Stimulated activated CD8-positive, alpha-beta memory T cell treated with anti-CD3 and anti-CD28 coated beads, Interleukin-12 subunit alpha, Interleukin-12 subunit beta, amount 100 ng/mL, for 4 hours (primary cell): Measurements from ENCODE around the gene THSD7B.
"Not testable (repeated sequence)": the region's sequence is repeated elsewhere in the genome, so short reads cannot be mapped to it uniquely, and the experiment has no call there.

Source experiments
- DNase-seq: peaks from one replicate; pipeline ENCODE4 v3.0.0-alpha.2; 2020; ENCODE audit warnings: low read depth

THSD7B gene

DNA sequence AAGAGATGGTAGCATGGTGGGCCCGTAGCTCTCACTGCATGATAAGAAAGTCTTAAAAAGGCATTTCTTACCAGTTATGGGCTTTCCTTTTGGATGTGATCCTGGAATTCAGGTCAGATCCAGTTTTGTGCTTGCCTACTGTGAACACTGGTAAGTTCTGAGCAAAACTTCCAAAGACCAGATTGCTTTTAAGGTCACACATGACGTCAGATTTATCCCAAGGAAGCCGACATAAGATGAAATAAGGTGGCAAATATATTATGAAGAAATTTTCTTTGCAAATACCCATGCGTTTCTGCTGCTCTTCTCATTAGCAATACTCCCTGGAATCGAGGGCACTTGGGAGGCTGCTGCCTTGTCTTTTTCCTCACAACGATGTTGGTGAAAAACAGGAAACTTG lies 782.5 kb downstream of the THSD7B start:
- DNase-seq, result no peak

DNA sequence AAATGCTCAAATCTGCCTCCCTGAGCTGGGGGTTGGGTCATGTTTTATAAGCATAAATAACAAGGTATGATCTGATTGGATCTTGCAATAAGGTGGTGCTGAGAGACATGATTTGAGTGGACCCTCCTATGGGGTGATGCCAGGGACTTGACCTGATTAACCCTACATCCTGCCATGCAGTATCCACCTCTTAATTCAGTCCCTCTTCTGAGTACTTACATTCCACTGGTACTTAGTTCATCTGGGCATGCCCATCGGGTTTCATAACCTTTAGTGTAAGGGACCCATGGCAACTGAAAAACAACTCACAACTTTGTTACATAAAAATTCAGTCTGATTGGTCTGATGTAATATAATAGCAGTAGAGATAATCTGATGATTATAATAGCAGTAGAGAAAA lies 801.0 kb downstream of the THSD7B start:
- no peak for DNase-seq

DNA sequence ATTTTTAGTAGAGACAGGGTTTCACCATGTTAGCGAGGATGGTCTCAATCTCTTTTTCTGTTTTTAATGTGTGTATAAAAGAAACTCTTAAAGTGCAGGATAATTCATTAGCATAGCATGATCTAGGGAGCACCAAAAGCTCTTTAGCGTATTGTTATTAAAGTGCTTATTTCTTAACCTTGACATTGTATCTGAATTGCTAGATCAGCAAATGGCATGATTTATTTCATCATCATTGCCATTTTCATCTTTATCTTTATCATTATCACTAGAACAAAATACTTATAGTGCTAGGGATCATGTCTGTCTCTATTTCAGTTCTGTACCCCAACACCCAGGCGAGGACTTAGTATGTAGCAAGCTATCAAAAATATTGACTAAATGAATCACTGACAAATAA lies 805.1 kb downstream of the THSD7B start:
- DNase-seq, result no peak

DNA sequence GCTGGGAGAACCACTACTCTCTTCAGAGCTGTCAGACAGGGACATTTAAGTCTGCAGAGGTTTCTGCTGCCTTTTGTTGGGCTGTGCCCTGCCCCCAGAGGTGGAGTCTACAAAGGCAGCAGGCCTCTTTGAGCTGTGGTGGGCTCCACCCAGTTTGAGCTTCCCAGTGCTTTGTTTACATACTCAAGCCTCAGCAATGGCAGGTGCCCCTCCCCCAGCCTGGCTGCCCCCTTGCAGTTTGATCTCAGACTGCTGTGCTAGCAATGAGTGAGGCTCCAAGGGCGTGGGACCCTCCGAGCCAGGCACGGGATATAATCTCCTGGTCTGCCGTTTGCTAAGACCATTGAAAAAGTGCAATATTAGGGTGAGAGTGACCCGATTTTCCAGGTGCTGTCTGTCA lies 822.5 kb downstream of the THSD7B start:
- DNase-seq, result not testable (repeated sequence)

DNA sequence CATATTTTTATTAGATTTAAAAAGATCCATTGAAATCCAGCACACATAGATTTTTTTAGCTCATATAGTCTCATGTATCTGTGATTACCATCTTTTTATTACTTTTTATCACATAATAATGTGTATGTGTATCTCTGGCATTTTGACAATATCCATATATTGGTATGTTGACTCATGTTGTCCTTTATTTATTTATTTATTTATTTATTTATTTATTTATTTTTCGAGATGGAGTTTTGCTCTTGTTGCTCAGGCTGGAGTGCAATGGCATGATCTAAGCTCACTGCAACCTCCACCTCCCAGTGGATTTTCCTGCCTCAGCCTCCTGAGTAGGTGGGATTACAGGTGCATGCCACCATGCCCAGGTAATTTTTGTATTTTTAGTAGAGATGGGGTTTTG lies 823.2 kb downstream of the THSD7B start:
- DNase-seq, result not testable (repeated sequence)

DNA sequence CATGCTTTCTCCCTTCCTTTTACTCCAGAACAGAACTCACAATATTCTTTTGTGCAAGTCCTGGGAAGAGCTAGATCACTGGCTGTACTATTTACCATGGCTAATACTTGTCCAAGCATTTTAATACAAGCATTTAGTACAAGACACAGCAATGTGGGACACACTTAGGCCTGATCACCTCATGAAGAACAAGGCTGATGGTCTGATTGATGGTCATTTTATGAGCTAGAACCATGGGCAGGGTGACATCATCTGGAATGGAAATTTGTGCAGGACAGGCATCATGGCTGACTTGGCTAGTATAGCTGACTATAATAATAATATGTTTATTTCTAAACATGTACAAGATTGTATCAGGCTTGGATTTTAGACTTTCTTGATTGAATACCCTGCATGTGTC lies 824.8 kb downstream of the THSD7B start:
- DNase-seq, result no peak

DNA sequence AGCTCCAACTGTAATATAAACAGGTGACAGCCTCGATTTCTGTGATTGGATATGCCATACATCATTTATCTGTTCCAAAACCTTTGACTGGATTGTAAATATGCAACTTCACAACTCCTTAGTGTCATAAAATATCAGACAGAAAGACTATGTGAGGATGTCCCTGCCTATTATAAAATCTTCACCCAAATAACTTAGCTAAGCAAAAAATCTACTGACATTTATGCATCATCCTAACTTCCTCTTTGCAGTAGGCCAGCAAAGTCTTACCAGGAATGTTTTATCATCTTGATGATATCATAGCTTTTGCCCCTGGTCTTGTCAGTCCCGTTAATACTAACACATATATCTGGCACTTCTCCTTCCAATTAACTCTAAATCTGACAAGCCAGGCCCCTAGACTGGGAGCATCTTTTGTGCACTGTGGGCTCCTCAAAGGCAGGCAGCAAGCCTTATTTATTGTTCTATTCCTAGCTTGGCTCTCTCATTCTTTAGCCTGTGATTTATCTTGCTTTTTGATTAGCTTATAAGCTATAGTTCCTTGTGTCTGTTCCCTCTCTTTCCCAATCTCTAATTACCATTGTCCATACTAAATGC lies 842.5 kb downstream of the THSD7B start:
- DNase-seq, result no peak

DNA sequence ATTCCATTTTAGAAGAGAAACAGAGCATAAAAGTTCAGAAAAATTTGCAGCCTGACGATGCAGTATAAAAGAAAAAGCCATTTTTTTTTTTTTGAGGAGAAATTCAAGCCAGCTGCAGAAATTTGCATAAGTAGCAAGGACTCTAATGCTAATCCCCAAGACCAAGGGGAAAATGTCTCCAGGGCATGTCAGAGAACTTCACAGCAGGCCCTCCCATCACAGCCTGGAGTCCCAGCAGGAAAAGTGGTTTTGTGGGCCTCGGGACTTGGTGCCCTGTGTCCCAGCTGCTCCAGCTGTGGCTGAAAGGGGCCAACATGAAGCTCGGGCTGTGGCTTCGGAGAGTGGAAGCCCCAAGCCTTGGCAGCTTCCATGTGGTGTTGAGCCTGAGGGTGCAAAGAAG lies 873.6 kb downstream of the THSD7B start:
- no peak for DNase-seq

DNA sequence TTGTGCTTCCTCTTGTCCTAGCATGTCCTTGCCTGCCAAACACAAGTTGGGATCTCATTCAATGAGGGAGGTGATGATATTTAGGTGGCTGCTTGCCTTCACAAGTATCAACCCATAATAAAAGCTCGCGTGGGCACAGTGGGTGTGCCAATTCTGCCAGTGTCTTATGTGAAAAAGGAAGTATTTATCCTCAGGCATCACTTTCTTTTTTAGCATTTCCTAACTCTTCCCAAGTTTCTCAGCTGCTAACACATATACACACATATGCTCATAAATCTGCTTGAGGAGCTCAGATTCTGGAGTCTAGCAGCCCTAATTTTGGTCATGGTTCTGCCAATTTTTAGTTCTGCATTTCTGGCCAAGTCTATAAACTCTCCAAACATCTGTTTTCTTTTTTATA lies 879.4 kb downstream of the THSD7B start:
- DNase-seq, result no peak

DNA sequence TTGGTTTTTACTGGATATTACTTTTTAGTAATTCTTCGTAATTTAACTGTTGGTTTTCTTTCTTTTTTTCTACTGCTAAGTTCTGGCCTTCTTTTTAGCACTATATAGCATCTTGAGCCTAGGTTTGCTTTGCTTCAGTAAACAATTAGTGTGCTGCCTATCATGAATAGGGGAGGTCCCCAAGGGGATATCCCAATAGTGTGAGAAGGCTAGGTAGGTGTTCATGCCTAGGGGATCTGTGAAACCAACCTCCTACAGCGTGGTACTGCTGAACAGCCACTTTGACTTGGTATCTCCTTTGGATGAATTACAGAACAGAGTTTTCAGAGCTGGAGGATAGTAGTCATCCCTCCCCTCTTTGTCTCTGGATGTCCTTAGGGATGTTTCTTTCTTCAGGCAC lies 888.7 kb downstream of the THSD7B start:
- DNase-seq, result no peak

DNA sequence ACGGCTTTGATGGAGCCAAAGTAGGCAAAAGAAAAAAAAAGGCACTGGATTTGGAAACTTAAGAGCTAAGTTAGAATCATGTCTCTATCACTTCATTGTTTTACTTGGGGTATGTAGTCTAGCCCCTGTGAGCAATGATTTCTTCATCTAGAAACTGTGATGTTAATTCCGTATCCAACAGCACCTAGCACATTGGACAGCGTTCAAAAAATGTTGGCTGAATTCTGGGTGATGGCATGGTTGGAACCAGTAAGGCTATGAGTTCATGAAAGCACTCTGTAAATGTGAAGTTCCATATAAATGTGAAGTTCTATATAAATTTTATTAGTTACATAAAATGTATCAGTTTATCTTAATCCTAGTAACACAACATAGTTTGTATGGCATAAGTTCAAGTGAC lies 890.5 kb downstream of the THSD7B start:
- no peak for DNase-seq

DNA sequence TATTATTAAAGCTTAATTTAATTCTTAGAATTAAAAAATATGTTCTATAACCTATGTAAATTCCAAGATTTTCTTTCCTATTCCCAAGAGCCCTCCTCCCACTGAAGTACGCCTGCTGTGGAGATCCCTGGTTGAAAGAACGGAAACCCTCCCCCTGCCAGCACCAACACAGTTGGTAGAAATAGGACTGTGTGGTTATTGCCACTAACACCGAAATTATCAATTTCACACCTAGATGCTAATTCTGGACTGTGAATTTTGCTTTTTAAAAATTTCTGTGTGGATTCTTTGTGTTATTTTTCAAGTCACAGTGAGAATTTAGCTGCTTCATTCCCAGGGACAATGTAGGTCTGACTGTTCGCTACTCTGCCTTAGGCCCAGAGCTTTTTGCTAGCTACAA lies 893.1 kb downstream of the THSD7B start:
- DNase-seq, result no peak

DNA sequence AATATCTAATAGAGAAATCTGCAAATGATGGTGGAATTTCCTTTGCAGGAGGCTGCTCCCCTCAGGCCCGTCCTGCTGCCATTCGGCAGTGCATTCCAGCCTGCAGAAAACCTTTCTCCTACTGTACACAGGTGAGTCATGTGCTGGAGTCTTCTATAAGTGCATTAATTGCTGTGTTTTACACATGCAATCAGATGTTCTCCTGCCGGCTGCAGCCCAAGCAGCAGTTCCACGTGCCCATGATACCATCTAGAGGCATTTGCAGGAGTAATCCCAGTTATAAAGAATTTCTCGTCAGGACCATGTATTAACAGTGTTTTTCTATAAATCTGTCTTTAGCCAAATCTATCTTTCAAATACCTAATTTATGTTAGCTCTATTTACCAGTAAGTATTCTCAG lies 894.3 kb downstream of the THSD7B start:
- no peak for DNase-seq

DNA sequence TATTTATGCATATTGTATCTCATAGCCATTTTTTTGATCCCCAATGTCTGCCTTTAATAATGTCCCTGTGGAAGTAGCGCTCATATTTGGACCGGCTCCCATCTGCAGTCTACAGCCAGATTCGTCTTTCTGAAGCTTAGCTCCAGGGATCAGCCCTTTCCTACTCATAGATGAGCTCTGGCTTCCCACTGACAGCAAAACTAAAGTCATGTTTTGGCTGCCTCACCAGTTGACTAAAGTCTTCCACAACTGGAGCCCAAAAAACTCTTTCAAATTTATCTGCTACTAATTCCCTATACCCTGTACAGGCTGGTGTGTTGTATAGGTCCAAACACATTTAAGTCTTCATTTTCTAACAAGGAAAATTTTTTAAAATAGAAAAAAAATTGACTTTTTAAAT lies 904.8 kb downstream of the THSD7B start:
- DNase-seq, result no peak

DNA sequence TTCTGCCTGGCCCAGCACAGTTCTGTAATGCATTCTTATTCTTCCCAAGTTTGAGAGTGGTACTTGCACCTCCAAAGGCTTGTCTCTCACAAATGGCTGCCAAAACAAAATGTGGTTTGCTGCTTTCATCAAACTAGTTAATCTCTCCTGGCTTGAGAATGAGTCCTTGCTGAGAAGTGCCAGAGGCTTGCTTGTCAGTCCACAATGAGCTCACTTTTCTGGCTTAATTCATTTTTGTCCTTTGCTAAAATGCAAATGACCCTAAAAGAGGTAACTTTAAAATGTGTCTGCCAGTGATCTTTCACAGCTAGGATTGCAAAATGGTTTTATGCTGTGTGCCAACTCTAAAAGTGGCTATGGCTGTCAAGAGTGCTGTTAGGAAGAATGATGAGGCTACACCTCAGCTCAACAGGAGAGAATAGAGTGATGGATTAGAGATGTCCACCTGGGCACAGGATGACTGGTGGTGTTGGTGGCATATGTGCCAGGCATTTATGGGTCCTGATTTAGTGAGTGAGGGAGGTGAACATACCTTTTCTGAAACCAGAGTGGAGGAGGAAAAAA lies 907.7 kb downstream of the THSD7B start:
- DNase-seq, result no peak

DNA sequence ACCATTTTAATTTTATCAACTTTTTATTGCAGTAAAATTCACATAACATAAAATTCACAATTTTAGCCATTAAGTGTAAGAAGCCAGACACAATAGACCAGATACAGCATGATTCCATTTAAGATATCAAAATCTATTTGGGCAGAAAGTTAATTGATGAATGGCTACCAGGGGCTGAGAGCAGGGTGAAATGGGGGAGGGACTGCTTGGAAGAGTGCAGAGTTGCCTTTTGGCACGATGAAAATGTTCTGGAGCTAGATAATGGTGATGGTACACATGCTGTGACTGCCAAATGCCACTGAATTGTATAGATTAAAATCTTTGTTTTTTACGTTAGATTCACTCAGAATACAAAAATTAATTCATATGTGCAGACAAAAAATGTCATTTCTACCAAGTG lies 909.6 kb downstream of the THSD7B start:
- no peak for DNase-seq

DNA sequence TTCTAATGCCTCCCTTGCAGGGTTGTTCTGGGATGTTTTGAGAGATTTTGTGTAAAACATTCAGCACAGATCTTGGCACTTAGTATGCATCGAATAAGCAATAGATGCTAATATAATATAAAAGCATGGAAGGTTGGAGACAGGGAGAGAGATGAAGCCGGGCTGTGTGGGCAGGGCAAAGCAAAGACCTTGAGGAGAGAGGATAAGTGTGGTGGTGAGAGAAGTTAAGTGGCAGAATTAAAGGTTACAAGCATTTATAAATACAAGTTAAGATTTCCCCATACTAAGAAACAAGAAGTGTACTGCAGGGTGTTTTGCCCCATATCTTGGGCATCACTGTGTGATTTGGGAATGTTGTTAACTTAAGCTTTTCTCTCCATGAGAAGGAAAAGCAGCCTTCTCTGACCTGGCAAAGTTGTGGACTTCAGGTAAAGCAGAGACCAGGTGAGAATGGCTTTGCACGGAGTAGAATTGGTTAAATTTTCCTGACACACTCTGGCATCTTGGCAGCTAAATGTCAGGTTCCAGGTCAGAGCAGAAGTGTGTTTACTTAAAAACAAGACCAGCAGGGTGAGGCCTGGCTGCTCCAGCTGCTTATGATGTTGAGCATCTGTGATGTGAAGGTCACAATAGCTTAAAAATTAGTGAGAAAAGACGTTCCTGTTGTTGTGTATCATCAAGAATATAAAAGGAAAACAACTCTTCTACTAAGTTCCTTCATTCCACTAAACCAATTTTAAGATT lies 910.4 kb downstream of the THSD7B start:
- DNase-seq, result no peak

DNA sequence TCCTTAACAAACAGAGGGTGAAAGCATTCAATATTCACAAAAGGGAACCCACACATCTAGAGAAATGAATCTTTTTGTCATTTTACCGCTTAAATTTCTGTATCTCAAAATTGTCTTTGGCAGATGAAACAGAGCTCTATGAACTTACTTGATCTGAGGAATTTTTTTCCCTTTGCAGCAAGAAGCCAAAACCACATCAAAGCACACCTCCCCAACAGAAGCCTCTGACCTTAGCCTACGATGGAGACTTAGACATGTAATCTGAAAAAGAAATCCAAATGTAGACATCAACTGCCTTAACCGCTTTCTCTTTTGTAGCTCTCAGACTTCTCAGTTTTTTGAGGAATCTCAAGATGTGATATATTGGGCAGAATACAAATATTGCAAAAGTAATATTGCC lies 911.0 kb downstream of the THSD7B start:
- no peak for DNase-seq

DNA sequence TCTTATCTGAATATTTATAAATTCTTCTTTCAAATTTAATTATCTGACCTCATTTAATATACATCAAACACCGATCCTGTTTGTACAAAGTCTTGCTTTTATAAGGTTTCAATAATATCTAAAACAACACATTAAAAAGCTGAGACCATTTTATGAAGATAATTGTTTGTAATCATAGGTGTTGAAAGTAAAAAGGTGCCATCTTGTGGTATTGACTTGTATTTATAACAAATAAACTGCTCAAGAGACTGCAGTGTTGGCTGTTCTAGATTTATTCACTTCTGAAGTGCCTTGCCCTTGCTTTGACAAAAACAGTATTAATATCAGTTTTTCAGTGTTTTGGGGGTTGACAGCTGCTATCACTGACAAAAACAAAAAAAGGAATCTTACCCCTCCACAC lies 912.1 kb downstream of the THSD7B start:
- no peak for DNase-seq

DNA sequence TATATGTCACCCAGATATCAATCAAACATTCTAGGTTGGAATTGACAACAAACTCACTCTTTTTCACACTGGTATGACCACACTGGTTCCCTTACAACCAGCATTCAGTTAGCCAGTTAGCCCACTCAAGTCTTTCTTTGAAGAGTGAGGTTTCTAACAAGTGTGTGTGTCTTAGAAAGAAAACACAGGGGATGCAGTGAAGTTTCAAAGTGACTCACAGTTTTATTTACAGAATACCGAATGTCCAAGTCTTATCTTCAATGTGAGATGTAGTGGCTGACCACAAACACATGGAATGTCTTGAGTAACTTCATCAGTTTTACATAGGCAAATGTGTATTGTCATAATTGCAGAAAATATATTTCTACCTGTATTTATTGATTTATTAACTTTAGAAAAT lies 924.2 kb downstream of the THSD7B start:
- no peak for DNase-seq

DNA sequence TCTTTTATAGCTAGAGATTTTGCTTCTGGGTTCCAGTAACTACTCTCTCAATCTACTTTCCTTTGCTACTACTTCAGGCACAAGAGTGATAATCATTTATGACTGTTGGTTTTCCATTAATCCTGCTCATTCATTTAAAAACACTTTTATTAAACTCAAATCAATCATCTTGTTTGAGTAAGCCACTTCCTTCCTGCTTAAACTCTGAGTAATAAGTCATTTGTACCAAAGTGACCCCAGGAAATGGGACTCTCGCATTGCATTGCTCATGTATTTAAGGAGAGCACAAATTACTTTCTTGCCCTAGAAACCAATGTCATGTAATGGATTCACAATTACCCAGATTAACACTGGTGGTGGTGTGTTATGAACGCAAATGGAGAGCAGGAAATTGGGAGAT lies 928.2 kb downstream of the THSD7B start:
- no peak for DNase-seq

DNA sequence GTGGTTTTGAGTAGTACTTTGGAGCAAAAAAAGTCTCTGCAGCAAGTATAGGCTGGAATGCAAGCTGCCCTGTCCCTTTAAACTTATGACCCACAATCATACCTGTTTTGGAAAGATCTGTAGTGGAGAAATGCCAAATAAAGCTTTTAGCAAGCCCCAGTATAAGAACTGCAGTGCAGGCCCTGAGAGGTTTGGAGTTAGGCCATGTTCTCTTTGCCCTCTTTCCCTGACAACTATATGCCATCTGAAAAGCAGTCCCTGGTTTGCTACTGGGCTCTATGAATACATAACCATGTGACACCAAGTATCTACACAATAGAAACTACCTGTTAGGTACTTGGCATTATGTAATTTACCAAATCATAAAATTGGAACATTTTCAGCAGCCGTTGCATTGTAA lies 931.6 kb downstream of the THSD7B start:
- no peak for DNase-seq

DNA sequence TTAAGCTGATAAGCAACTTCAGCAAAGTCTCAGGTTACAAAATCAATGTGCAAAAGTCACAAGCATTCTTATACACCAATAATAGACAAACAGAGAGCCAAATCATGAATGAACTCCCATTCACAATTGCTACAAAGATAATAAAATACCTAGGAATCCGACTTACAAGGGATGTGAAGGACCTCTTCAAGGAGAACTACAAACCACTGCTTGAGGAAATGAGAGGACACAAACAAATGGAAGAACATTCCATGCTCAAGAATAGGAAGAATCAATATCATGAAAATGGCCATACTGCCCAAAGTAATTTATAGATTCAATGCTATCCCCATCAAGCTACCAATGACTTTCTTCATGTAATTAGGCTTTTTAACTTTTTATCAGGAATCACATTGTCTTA lies 934.9 kb downstream of the THSD7B start:
- not testable (repeated sequence) for DNase-seq

DNA sequence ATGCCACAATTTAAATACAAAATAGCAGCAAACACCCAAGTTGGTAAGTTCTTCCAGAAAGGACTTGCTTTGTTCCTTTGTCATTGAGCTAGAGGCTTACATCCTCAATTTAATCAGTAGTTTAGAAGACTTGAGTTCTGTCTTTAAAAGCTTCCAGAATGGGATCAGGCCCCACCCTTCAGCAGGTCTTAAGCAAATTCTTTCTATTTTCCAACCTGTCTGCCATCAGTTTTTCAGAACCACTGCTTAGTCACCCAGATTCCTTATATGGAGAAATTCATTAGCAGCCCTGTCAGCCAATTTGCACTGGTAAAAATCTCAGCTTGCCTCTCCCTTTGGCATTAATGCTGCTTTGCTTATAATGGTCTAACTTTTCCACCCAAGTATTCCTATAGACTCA lies 935.3 kb downstream of the THSD7B start:
- no peak for DNase-seq
